Endodermal cell (in vitro differentiated cells): ENCODE data around the gene MYO5A. TPM values are rescaled to one million over a fixed set of nuclear protein-coding genes. Genes with fewer than 3 reads are reported as not detected.

Experiments used
- DNase-seq: peaks from one replicate; pipeline ENCODE4 v3.0.0-alpha.2; 2017
- H3K27ac ChIP-seq: 2 replicates; pipeline ENCODE4 v1.5.1; 2013; ENCODE audit warnings: mild to moderate bottlenecking, low read depth, low read length, moderate library complexity
- H3K27me3 ChIP-seq: 2 replicates; pipeline ENCODE4 v1.6.1; 2013; ENCODE audit warnings: mild to moderate bottlenecking, low read length, moderate library complexity; ENCODE audit not compliant: insufficient read depth, control insufficient read depth, poor library complexity, severe bottlenecking
- H3K36me3 ChIP-seq: 2 replicates; pipeline ENCODE4 v1.7.0; 2013; ENCODE audit warnings: mild to moderate bottlenecking, low read length, moderate library complexity; ENCODE audit not compliant: control insufficient read depth, insufficient read depth
- H3K4me1 ChIP-seq: one replicate; pipeline ENCODE4 v1.7.0; 2013; ENCODE audit warnings: low read length; ENCODE audit not compliant: control insufficient read depth, insufficient read depth
- H3K4me3 ChIP-seq: 2 replicates; pipeline ENCODE4 v1.5.1; 2013; ENCODE audit warnings: mild to moderate bottlenecking, low read length, moderate library complexity
- H3K9ac ChIP-seq: 2 replicates; pipeline ENCODE4 v1.6.1; 2013; ENCODE audit warnings: mild to moderate bottlenecking, low read length, moderate library complexity; ENCODE audit not compliant: poor library complexity, severe bottlenecking; ENCODE audit errors: extremely low read depth
- H3K9me3 ChIP-seq: 2 replicates; pipeline ENCODE4 v1.6.1; 2013; ENCODE audit warnings: mild to moderate bottlenecking, low read length, moderate library complexity; ENCODE audit not compliant: control insufficient read depth
- H3K27ac Mint-ChIP-seq: 2 replicates; pipeline ENCODE4 v1.8.0; 2020; ENCODE audit warnings: mixed read lengths
- H3K27me3 Mint-ChIP-seq: 2 replicates; pipeline ENCODE4 v1.8.0; 2021; ENCODE audit warnings: mild to moderate bottlenecking, mixed read lengths; ENCODE audit not compliant: insufficient read depth
- H3K36me3 Mint-ChIP-seq: 2 replicates; pipeline ENCODE4 v1.8.0; 2020; ENCODE audit warnings: low read depth, mixed read lengths
- H3K4me1 Mint-ChIP-seq: 2 replicates; pipeline ENCODE4 v1.8.0; 2020; ENCODE audit warnings: mixed read lengths
- H3K4me3 Mint-ChIP-seq: 2 replicates; pipeline ENCODE4 v1.8.0; 2020; ENCODE audit warnings: mild to moderate bottlenecking, moderate library complexity, mixed read lengths
- H3K9me3 Mint-ChIP-seq: 2 replicates; pipeline ENCODE4 v1.8.0; 2020; ENCODE audit warnings: mild to moderate bottlenecking, mixed read lengths
- WGBS, 2 experiments: methylation state at CpG; one replicate each; pipeline versions ENCODE4 v1.1.5 to v1.1.7; 2013; ENCODE audit warnings: missing lambda C conversion rate in 2 of 2, mixed read lengths in 1 of 2; ENCODE audit not compliant: insufficient coverage in 1 of 2, insufficient read length in 1 of 2; 5-methylcytosine and 5-hydroxymethylcytosine counted together
- total RNA-seq, 2 donors: library from RNA; stranded (reverse); fragmentation: NEBNext Ultra II Directional in 1 of 2; extraction: Animal tissue kit (Norgen Biotek cat#: 25700) in 1 of 2; gene quantifications; 2 replicates in 1 of 2; 3 replicates in 1 of 2; pipeline ENCODE4 v1.2.1, GENCODE V29; 2021
- TF ChIP-seq, protein P1 (sequence below): fragments of 200-600 bp; sonication (generic); conservative IDR thresholded peaks from 2 replicates; pipeline ENCODE4 v1.5.0; 2021; ENCODE audit warnings: antibody characterized with exemption, mild to moderate bottlenecking

Gene MYO5A
- total RNA-seq, 2 donors from 2014 or later = 10.0 to 13.1 TPM

- no peaks in the 10 kb centered on the region for H3K27me3 ChIP-seq
- Mint-ChIP-seq H3K27ac (no peak overlapping the region), H3K9me3 (no peaks in the 10 kb centered on the region), H3K4me1 (no peaks in the 10 kb centered on the region), H3K36me3 (peaks cover 37% of the 10 kb centered on the region), H3K27me3 (no peaks in the 10 kb centered on the region), H3K4me3 (no peak overlapping the region)
- H3K36me3 ChIP-seq = peaks cover 16% of the 10 kb centered on the region
- no peak overlapping the region for H3K9ac ChIP-seq
- no peak overlapping the region for H3K4me3 ChIP-seq
- no peak overlapping the region for H3K27ac ChIP-seq
- no peak for DNase-seq
- no peaks in the 10 kb centered on the region for H3K4me1 ChIP-seq
- 93 to 97% methylated on average over 9 to 14 of the region's 14 CpGs for WGBS, 2 experiments
- TF ChIP-seq, protein P1, sequence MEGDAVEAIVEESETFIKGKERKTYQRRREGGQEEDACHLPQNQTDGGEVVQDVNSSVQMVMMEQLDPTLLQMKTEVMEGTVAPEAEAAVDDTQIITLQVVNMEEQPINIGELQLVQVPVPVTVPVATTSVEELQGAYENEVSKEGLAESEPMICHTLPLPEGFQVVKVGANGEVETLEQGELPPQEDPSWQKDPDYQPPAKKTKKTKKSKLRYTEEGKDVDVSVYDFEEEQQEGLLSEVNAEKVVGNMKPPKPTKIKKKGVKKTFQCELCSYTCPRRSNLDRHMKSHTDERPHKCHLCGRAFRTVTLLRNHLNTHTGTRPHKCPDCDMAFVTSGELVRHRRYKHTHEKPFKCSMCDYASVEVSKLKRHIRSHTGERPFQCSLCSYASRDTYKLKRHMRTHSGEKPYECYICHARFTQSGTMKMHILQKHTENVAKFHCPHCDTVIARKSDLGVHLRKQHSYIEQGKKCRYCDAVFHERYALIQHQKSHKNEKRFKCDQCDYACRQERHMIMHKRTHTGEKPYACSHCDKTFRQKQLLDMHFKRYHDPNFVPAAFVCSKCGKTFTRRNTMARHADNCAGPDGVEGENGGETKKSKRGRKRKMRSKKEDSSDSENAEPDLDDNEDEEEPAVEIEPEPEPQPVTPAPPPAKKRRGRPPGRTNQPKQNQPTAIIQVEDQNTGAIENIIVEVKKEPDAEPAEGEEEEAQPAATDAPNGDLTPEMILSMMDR = no peak
- peaks cover 3% of the 10 kb centered on the region for H3K9me3 ChIP-seq
These were observed 149.1 kb downstream of the MYO5A start for GRCh38 chr15:52379395-52380106.

DNA sequence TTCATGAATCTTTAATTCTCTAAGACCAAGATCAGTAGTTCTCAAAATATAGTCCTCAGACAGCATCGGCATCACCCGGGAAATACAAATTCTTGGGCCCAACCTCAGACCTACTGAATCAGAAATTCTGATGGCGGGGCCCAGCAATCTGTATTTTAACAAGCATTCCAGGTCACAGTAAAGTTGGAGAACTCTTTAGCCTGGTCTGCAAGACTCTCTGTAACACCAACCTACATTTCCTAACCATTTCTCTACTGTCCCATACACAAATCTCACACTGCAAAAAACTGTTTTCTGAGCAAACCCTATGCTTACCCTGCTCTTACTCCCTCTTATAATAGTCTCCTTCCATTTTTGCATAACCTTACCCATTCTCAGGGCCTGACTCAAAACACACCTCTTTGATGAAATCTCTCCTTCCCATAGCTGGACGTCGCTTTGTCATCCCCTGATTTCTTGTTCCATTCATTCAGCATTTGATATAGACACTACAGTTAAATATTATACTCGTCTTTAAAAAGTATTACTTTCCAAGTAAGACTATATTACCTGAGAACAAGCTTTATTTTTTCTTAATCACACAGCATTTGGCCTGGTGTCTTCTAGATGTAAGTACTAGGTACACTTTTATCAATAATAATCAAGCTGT, 149.8 kb downstream of the MYO5A start:
- Histone ChIP-seq H3K4me3 (no peak overlapping the region), H3K27ac (no peak overlapping the region), H3K27me3 (no peaks in the 10 kb centered on the region), H3K9me3 (peaks cover 8% of the 10 kb centered on the region), H3K9ac (no peak overlapping the region), H3K36me3 (peaks cover 23% of the 10 kb centered on the region), H3K4me1 (no peaks in the 10 kb centered on the region)
- Mint-ChIP-seq H3K4me3 (no peak overlapping the region), H3K27ac (no peak overlapping the region), H3K36me3 (peaks cover 41% of the 10 kb centered on the region), H3K9me3 (no peaks in the 10 kb centered on the region), H3K27me3 (no peaks in the 10 kb centered on the region), H3K4me1 (no peaks in the 10 kb centered on the region)
- TF ChIP-seq, protein P1 = no peak
- 94 to 97% methylated on average over 5 to 6 of the region's 6 CpGs for WGBS, 2 experiments
- DNase-seq = no peak

GRCh38 chr15:52370010-52370409, 158.7 kb downstream of the MYO5A start:
- 93 to 94% methylated on average over 9 of the region's 9 CpGs for WGBS, 2 experiments
- DNase-seq = no peak
- Histone ChIP-seq H3K4me1 (no peaks in the 10 kb centered on the region), H3K27me3 (no peaks in the 10 kb centered on the region), H3K4me3 (no peak overlapping the region), H3K9me3 (peaks cover 8% of the 10 kb centered on the region), H3K27ac (no peak overlapping the region), H3K36me3 (peaks cover 24% of the 10 kb centered on the region), H3K9ac (no peak overlapping the region)
- no peaks in the 10 kb centered on the region for H3K4me1 Mint-ChIP-seq
- no peaks in the 10 kb centered on the region for H3K9me3 Mint-ChIP-seq
- H3K36me3 Mint-ChIP-seq = peaks cover 15% of the 10 kb centered on the region
- no peaks in the 10 kb centered on the region for H3K27me3 Mint-ChIP-seq
- H3K4me3 Mint-ChIP-seq = no peak overlapping the region
- H3K27ac Mint-ChIP-seq = no peak overlapping the region
- TF ChIP-seq, protein P1 = no peak
